D721Med (cell line): ENCODE data around the gene ZBTB7C.
A peak's percentile ranks its signal among the peaks of the same experiment; 100 is the strongest.

ENCODE experiments used
- DNase-seq: peaks from one replicate; pipeline ENCODE4 v3.0.0; 2011; ENCODE audit warnings: low spot score; ENCODE audit not compliant: insufficient read length
- FAIRE-seq: peaks from 2 replicates; lab custom pipeline; 2011; peaks lifted over from hg19 to GRCh38; lab: Jason Lieb, UNC
- TF ChIP-seq, protein P1 (sequence below): IDR thresholded peaks from 2 replicates; pipeline ENCODE4 v1.5.1; 2012; ENCODE audit warnings: mild to moderate bottlenecking, control low read depth; ENCODE audit not compliant: insufficient read depth; ENCODE audit errors: missing control alignments

ZBTB7C gene

DNA sequence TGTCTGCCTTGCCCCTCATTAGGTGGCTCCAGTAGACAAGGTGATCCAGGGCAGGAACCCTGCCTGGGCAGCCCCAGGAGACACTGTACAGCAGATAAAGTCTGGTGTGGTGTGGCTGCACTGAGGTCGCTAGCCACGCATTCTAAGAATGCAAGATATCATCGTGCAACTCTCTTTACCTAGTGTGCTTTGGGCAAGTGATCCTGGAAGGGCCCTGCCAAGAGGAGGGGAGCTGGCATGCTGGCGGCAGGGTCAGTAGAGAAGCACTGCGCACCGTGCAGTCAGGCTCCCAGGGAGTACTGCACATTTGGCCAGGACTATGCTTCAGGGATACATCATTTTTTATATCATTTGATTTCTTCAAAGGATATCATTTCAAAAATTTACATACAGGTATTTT, 283.5 kb downstream of the ZBTB7C start:
- TF ChIP-seq, protein P1, sequence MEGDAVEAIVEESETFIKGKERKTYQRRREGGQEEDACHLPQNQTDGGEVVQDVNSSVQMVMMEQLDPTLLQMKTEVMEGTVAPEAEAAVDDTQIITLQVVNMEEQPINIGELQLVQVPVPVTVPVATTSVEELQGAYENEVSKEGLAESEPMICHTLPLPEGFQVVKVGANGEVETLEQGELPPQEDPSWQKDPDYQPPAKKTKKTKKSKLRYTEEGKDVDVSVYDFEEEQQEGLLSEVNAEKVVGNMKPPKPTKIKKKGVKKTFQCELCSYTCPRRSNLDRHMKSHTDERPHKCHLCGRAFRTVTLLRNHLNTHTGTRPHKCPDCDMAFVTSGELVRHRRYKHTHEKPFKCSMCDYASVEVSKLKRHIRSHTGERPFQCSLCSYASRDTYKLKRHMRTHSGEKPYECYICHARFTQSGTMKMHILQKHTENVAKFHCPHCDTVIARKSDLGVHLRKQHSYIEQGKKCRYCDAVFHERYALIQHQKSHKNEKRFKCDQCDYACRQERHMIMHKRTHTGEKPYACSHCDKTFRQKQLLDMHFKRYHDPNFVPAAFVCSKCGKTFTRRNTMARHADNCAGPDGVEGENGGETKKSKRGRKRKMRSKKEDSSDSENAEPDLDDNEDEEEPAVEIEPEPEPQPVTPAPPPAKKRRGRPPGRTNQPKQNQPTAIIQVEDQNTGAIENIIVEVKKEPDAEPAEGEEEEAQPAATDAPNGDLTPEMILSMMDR, result no peak
- FAIRE-seq (no peak), DNase-seq (no peak)

DNA sequence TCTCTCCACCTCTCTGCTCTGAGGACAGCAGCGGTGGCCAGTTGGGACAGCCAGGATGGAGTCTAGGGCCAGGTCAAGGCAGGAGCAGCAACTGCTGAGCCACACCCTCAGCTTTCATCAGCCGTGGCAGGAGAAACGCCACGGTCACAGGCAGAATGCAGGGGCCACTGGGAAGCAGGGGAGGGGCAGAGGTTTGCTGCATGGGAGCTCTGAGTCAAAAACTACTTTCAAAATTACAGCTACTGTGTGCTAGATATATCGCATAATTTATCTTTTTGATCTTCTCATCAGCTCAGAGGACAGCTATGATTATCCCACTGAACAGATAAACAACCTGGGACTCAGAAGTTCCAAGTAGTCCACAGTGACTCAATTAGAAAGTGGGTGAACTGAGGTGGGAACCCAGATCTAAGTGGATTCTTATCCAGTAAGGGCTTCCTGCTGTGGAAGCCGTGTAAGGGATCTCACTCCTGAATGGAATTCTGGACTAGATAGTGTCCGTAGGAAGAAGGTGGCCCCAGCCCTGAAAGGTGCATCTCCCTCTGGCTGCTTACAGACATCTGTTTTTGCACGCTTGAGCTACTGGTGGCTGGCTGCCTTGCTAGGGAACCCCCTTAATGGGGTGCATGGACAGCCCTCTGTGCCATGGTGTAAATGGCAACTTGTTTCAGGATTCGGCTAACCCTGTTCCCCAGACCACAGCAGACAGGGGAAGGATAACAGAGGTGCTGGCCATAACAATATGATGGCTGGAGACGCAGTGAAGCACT, 284.1 kb downstream of the ZBTB7C start:
- DNase-seq, result no peak
- no peak for FAIRE-seq
- TF ChIP-seq, protein P1, result no peak

- TF ChIP-seq, protein P1, result no peak
- DNase-seq, result no peak
- no peak for FAIRE-seq
Measured at GRCh38 chr18:48123941-48124340, 285.2 kb downstream of the ZBTB7C start.

DNA sequence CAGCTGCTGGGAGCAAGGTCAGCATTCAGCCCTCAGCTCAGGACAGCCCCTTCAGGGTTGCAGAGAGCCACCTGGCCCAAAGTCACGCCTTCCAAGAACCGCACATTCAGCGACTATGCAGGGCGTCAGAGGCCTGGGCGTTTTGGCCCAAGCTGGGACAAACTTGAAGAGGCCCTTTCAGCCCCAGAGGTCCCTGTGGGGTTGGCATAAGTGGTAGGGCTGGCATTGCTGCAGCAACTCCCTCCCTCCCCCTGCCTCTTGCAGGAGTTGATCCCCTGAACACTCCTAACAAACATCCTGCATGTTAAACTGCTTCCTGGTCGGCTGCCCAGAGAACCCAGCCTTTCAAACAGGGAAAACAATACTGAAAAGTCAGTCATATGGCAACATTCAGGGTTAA, 285.9 kb downstream of the ZBTB7C start:
- no peak for FAIRE-seq
- DNase-seq, result no peak
- TF ChIP-seq, protein P1, result no peak

- TF ChIP-seq, protein P1, result no peak
- FAIRE-seq (no peak), DNase-seq (no peak)
Measured at GRCh38 chr18:48122816-48123215, 286.4 kb downstream of the ZBTB7C start.

DNA sequence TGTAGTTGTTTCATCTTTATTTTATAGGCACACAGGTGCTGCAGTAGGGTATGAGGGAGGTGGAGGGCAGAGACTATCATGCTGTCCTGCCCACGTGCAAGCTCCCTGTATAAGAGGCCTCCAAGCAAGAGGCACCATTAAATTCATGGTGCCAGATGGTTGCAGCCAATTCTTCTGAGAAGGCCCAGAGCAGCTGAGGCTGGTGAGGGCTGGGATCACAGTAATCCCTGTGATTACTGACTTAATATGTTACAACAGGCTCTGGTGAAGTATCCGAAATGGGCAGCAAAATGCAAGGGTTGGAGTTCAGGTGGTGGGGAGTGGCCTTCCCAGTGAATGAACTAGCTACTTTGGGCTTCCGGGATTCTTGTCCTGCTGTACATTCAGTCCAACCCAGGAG, 286.8 kb downstream of the ZBTB7C start:
- FAIRE-seq, result peak; percentile 97
- TF ChIP-seq, protein P1, result no peak
- DNase-seq, result peak; percentile 85

- DNase-seq, result no peak
- FAIRE-seq, result no peak
- TF ChIP-seq, protein P1, result no peak
Measured at GRCh38 chr18:48121752-48122151, 287.4 kb downstream of the ZBTB7C start.
